Keratinocyte (primary cell): ENCODE results near the gene PCBD2. TPM values are rescaled to one million over a fixed set of nuclear protein-coding genes. Genes with fewer than 3 reads are reported as not detected.

Experiments
- DNase-seq: peaks from one replicate; pipeline ENCODE4 v3.0.0-alpha.2; 2011; ENCODE audit warnings: low read depth, missing footprints, low spot score
- FAIRE-seq: peaks from 2 replicates; lab custom pipeline; 2011; peaks lifted over from hg19 to GRCh38; lab: Jason Lieb, UNC
- H2AFZ ChIP-seq: 2 replicates; pipeline ENCODE4 v1.6.0; 2012; ENCODE audit warnings: low read length, control low read depth, inconsistent platforms; ENCODE audit not compliant: control insufficient read depth
- H3K27ac ChIP-seq: 2 replicates; pipeline ENCODE4 v1.5.1; 2011; ENCODE audit warnings: low read length; ENCODE audit not compliant: control insufficient read depth, insufficient read depth
- H3K27me3 ChIP-seq: 3 replicates; pipeline ENCODE4 v1.6.0; 2011; ENCODE audit warnings: low read length; ENCODE audit not compliant: control insufficient read depth, insufficient read depth; ENCODE audit errors: extremely low read depth
- H3K36me3 ChIP-seq, 2 experiments: 2 replicates in 1 of 2; 3 replicates in 1 of 2; pipeline ENCODE4 v1.5.1; 2011; ENCODE audit warnings: low read length in 2 of 2, mild to moderate bottlenecking in 1 of 2; ENCODE audit not compliant: control insufficient read depth in 2 of 2, insufficient read depth in 2 of 2; ENCODE audit errors: extremely low read depth in 1 of 2
- H3K4me1 ChIP-seq: 3 replicates; pipeline ENCODE4 v1.5.1; 2011; ENCODE audit warnings: low read length; ENCODE audit not compliant: control insufficient read depth, insufficient read depth; ENCODE audit errors: extremely low read depth
- H3K4me2 ChIP-seq: 3 replicates; pipeline ENCODE4 v1.6.0; 2011; ENCODE audit warnings: low read depth, low read length; ENCODE audit not compliant: control insufficient read depth, insufficient read depth; ENCODE audit errors: extremely low read depth
- H3K4me3 ChIP-seq, 3 experiments: fragments of 200-600 bp in 1 of 3; sonication (generic) in 1 of 3; 2 replicates in 2 of 3; 3 replicates in 1 of 3; pipeline ENCODE4 v1.5.1; 2011 to 2016; ENCODE audit warnings: low read length in 3 of 3, mild to moderate bottlenecking in 3 of 3, control low read depth in 2 of 3, inconsistent platforms in 1 of 3, low read depth in 1 of 3, mixed read lengths in 1 of 3, mixed run types in 1 of 3, moderate library complexity in 1 of 3; ENCODE audit not compliant: control insufficient read depth in 2 of 3, insufficient read depth in 2 of 3; ENCODE audit errors: extremely low read depth in 1 of 3
- H3K79me2 ChIP-seq: 2 replicates; pipeline ENCODE4 v1.6.0; 2012; ENCODE audit warnings: low read length; ENCODE audit not compliant: control insufficient read depth, insufficient read depth
- H3K9ac ChIP-seq: 3 replicates; pipeline ENCODE4 v1.6.0; 2011; ENCODE audit warnings: low read length; ENCODE audit not compliant: control insufficient read depth, insufficient read depth; ENCODE audit errors: extremely low read depth
- H3K9me1 ChIP-seq: 3 replicates; pipeline ENCODE4 v1.6.0; 2011; ENCODE audit warnings: low read length; ENCODE audit not compliant: control insufficient read depth, insufficient read depth; ENCODE audit errors: extremely low read depth
- H3K9me3 ChIP-seq: 2 replicates; pipeline ENCODE4 v1.5.1; 2012; ENCODE audit warnings: low read depth, low read length; ENCODE audit not compliant: control insufficient read depth
- H4K20me1 ChIP-seq: 3 replicates; pipeline ENCODE4 v1.6.0; 2011; ENCODE audit warnings: low read length; ENCODE audit not compliant: control insufficient read depth, insufficient read depth; ENCODE audit errors: extremely low read depth
- EZH2 ChIP-seq: IDR thresholded peaks from one replicate; pipeline ENCODE4 v1.6.1; 2012; ENCODE audit warnings: inconsistent platforms, mild to moderate bottlenecking, low read length, moderate library complexity
- dilution Hi-C: fragments of 300-500 bp; cut with MboI; formaldehyde crosslinking; loops from one replicate; pipeline ENCODE4 v1.7.0; 2020; ENCODE audit warnings: low sequenced_read_pairs; ENCODE audit not compliant: extremely low pct_ligation_motif_present
- polyA plus RNA-seq, 5 experiments: library from polyadenylated mRNA; depleted of rRNA in 3 of 5; stranded (reverse) in 3 of 5; stranded (forward) in 1 of 5; unstranded in 1 of 5; fragments of >200 nt; gene quantifications; 1 replicate in 1 of 5; 2 replicates in 3 of 5; 3 replicates in 1 of 5; pipeline versions ENCODE4 v1.2.1 to v1.2.3, GENCODE V29; 2011 to 2012; ENCODE audit warnings: missing spikeins in 2 of 5, low read depth in 1 of 5, low replicate concordance in 1 of 5
- TF ChIP-seq, protein P1 (sequence below), 3 experiments: IDR thresholded peaks in 1 of 3; conservative IDR thresholded peaks in 1 of 3; optimal IDR thresholded peaks in 1 of 3; 2 replicates in 2 of 3; 3 replicates in 1 of 3; pipeline versions ENCODE3 to v1.5.1; 2011; ENCODE audit warnings: low read length in 3 of 3, mild to moderate bottlenecking in 3 of 3, moderate library complexity in 2 of 3, control low read depth in 1 of 3, inconsistent platforms in 1 of 3; ENCODE audit not compliant: insufficient read depth in 2 of 3; ENCODE audit errors: extremely low read depth in 1 of 3

Gene PCBD2
- polyA plus RNA-seq, 1 donor (not counting 4 experiments of a cell fraction or from before 2014, with no cell fraction given), result 6.2 TPM

DNA sequence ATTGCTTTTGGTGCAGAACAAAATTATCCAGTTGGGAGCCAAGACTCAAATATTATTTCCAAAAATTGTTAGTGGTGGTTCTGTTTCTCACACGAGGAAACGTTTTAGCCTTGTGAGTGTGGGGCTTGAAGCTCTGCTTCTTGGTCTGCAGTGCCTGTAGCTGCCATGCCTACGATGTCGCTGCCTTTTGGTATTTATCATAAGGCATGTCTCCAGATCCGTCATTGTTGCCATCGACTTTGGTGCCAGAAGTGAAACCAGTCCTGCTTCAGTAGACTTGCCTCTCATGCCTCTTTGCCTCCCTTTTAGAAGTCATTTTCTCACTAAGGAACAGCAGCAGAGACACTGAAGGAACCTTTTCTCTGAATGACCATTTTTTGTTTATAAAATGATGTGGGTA lies 33.1 kb downstream of the PCBD2 start:
- H3K9me1 ChIP-seq, result no peaks in the 10 kb centered on the region
- H3K9me3 ChIP-seq, result no peaks in the 10 kb centered on the region
- no peak overlapping the region for H3K4me3 ChIP-seq
- no peak overlapping the region for H3K9ac ChIP-seq
- DNase-seq, result no peak
- H3K4me1 ChIP-seq, result no peaks in the 10 kb centered on the region
- no peaks in the 10 kb centered on the region for H3K27me3 ChIP-seq
- peaks cover 0 to 11% of the 10 kb centered on the region in 2 experiments for H3K36me3 ChIP-seq
- no peaks in the 10 kb centered on the region for H4K20me1 ChIP-seq
- FAIRE-seq, result no peak
- dilution Hi-C loops, result no loop called here
- no peak overlapping the region for H3K4me2 ChIP-seq
- H3K79me2 ChIP-seq, result no peaks in the 10 kb centered on the region
- H3K27ac ChIP-seq, result no peak overlapping the region
- no peak overlapping the region for H2AFZ ChIP-seq
- no peak for TF ChIP-seq EZH2
- TF ChIP-seq, protein P1, sequence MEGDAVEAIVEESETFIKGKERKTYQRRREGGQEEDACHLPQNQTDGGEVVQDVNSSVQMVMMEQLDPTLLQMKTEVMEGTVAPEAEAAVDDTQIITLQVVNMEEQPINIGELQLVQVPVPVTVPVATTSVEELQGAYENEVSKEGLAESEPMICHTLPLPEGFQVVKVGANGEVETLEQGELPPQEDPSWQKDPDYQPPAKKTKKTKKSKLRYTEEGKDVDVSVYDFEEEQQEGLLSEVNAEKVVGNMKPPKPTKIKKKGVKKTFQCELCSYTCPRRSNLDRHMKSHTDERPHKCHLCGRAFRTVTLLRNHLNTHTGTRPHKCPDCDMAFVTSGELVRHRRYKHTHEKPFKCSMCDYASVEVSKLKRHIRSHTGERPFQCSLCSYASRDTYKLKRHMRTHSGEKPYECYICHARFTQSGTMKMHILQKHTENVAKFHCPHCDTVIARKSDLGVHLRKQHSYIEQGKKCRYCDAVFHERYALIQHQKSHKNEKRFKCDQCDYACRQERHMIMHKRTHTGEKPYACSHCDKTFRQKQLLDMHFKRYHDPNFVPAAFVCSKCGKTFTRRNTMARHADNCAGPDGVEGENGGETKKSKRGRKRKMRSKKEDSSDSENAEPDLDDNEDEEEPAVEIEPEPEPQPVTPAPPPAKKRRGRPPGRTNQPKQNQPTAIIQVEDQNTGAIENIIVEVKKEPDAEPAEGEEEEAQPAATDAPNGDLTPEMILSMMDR (optimal IDR thresholded peaks at IDR 0.05 in 1 of 3, IDR thresholded peaks at IDR 0.05 in 1 of 3, conservative IDR thresholded peaks at IDR 0.05 in 1 of 3; ENCODE audit: extremely low read depth in 1 of 3, insufficient read depth in 2 of 3, low read length in 3 of 3), result no peak

DNA sequence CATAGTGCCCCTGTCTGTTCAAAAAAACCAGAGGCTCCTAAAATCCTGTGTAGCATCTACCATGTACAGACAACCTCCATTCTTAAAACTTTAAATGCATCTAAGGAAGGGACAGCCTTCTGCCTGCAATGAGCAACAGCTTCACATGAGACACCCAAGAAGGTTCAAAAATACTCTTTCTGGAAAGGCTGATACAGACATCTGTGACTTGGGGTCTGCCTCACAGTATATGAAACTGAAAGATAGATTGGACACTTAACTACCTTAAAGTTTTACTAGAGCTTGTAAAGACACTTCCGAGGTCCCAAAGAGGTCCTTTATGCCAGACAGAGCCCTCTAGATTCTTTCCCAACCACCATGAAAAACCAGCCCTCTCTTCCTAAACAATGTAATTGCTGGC lies 34.6 kb downstream of the PCBD2 start:
- TF ChIP-seq EZH2, result no peak
- TF ChIP-seq, protein P1 (optimal IDR thresholded peaks at IDR 0.05 in 1 of 3, IDR thresholded peaks at IDR 0.05 in 1 of 3, conservative IDR thresholded peaks at IDR 0.05 in 1 of 3; ENCODE audit: extremely low read depth in 1 of 3, insufficient read depth in 2 of 3, low read length in 3 of 3), result no peak
- Histone ChIP-seq H3K4me1 (no peaks in the 10 kb centered on the region), H3K9me3 (no peaks in the 10 kb centered on the region), H3K9ac (no peak overlapping the region), H3K27ac (no peak overlapping the region), H3K4me3 (no peak overlapping the region), H3K36me3 (peaks cover 0 to 11% of the 10 kb centered on the region in 2 experiments), H2AFZ (no peak overlapping the region), H4K20me1 (no peaks in the 10 kb centered on the region), H3K9me1 (no peaks in the 10 kb centered on the region), H3K27me3 (no peaks in the 10 kb centered on the region), H3K79me2 (no peaks in the 10 kb centered on the region), H3K4me2 (no peak overlapping the region)
- dilution Hi-C loops, result no loop called here
- no peak for FAIRE-seq
- DNase-seq, result no peak
